ENCODE data around the gene PTGES. TPM values are rescaled to one million over a fixed set of nuclear protein-coding genes. Genes with fewer than 3 reads are reported as not detected.
A peak's percentile ranks its signal among the peaks of the same experiment; 100 is the strongest.
"Not testable (repeated sequence)": the region's sequence is repeated elsewhere in the genome, so short reads cannot be mapped to it uniquely, and the experiment has no call there.

The PTGES gene, protein sequence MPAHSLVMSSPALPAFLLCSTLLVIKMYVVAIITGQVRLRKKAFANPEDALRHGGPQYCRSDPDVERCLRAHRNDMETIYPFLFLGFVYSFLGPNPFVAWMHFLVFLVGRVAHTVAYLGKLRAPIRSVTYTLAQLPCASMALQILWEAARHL
- 2.1 TPM for total RNA-seq
- long read RNA-seq, partial matches to known transcripts, result 0 of 3 reads
- long read RNA-seq, other reads (novel, unspliced or antisense), result 0 of 3 reads

- Histone ChIP-seq H3K4me3 (peak within 1 kb of the TSS; percentile 39), H3K27ac (peak within 1 kb of the TSS; percentile 17), H3K27me3 (no peaks in the 10 kb centered on the region), H3K9me3 (no peaks in the 10 kb centered on the region), H3K36me3 (no peaks in the 10 kb centered on the region), H3K4me1 (peaks cover 20% of the 10 kb centered on the region)
- TF ChIP-seq, protein P1, sequence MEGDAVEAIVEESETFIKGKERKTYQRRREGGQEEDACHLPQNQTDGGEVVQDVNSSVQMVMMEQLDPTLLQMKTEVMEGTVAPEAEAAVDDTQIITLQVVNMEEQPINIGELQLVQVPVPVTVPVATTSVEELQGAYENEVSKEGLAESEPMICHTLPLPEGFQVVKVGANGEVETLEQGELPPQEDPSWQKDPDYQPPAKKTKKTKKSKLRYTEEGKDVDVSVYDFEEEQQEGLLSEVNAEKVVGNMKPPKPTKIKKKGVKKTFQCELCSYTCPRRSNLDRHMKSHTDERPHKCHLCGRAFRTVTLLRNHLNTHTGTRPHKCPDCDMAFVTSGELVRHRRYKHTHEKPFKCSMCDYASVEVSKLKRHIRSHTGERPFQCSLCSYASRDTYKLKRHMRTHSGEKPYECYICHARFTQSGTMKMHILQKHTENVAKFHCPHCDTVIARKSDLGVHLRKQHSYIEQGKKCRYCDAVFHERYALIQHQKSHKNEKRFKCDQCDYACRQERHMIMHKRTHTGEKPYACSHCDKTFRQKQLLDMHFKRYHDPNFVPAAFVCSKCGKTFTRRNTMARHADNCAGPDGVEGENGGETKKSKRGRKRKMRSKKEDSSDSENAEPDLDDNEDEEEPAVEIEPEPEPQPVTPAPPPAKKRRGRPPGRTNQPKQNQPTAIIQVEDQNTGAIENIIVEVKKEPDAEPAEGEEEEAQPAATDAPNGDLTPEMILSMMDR (IDR thresholded peaks at IDR 0.05), result no peak
- intact Hi-C loops (cut with DNase I), result no loop called here
- ATAC-seq (peak; percentile 87), DNase-seq (peak; percentile 83)
Measured at GRCh38 chr9:129752900-129753729, at the start of gene PTGES. Gene PTGES (minus strand): TSS chr9:129753042. CDS start chr9:129753012, 30 bp downstream.

DNA sequence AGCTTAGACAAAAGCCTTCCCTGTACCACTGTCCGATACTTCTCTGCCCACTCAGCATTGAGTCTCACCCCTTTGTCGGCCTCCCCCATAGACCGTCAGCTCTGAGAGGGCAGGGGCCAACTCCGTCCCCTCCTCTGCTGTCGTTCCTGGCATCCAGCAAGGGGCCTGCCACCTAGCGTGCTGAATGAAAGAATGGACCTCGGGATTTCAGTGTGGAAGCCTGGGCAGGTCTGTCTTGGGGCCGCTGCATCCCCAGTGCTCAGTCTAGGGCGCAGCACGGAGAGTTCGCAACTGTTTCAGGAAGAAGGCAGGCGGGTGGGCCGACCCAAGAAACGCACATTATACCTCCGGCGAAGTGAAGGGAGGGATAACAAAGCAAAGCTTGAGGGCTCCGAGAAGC is 48.7 kb upstream of the PTGES start:
- TF ChIP-seq, protein P1 (IDR thresholded peaks at IDR 0.05), result no peak
- Histone ChIP-seq H3K36me3 (no peaks in the 10 kb centered on the region), H3K4me3 (no peak overlapping the region), H3K27ac (no peak overlapping the region), H3K27me3 (no peaks in the 10 kb centered on the region), H3K4me1 (peaks cover 11% of the 10 kb centered on the region), H3K9me3 (no peaks in the 10 kb centered on the region)
- DNase-seq (no peak), ATAC-seq (no peak)
- intact Hi-C loops (cut with DNase I), result no loop called here

DNA sequence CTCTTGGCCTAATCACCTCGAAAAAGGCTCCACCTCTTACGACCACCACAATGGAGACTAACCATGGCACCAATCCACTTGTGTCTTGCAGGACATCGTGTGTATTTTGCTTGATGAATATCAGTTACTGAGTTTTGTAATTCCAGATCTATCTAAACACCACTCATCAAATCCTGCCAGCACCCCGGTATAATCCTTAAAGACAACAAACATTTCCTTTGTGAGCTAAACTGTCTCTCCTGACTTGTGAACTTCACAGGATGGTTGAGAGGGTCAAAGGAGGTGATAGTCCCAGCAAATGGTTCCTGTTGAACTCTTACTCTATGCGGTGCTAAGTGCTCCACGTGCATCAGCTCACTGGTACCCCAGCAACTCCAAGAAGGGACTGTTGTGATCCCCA is 46.1 kb upstream of the PTGES start:
- Histone ChIP-seq H3K36me3 (no peaks in the 10 kb centered on the region), H3K27ac (no peak overlapping the region), H3K9me3 (no peaks in the 10 kb centered on the region), H3K27me3 (no peaks in the 10 kb centered on the region), H3K4me1 (peaks cover 3% of the 10 kb centered on the region), H3K4me3 (no peak overlapping the region)
- ATAC-seq (no peak), DNase-seq (no peak)
- TF ChIP-seq, protein P1 (IDR thresholded peaks at IDR 0.05), result no peak
- intact Hi-C loops (cut with DNase I), result no loop called here

DNA sequence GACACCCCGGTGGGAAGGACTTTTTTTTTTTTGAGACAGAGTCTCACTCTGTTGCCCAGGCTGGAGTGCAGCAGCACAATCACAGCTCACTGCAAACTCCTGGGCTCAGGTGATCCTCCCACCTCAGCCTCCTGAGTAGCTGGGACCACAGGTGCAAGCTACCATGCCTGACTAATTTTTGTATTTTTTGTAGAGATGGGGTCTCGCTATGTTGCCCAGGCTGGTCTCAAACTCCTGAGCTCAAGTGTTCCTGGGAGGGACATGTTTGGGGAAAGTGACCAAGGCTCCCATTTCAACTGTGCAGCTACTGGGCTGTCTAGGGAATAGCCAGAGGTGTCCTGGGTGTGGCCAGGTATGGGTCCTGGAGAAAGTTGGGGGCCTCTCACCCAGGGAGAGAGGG is 43.2 kb upstream of the PTGES start:
- H3K4me1 ChIP-seq; H3K9me3 ChIP-seq; intact Hi-C loops (cut with DNase I); H3K27me3 ChIP-seq; H3K36me3 ChIP-seq; DNase-seq; ATAC-seq; H3K4me3 ChIP-seq; H3K27ac ChIP-seq: not testable (repeated sequence)

DNA sequence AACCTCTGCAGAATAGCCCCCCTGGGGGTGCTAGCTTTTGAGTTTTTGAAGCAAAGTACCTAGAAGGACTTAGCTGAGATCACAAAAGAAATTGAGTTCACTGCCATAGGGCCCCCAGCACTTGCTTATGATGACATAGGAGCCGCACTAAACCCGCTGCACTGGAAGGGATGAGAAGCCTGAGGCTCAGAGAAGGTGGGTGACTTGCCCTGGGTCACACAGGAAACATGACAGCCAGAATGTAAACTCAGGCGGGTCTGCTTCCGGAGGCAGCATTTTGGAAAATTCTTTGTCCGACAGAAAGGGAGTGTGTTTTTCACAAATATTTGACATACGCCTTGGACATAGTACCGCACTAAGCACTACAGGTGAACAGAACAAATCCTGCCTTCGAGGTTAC is 41.7 kb upstream of the PTGES start:
- intact Hi-C loops (cut with DNase I), result no loop called here
- DNase-seq, result no peak
- no peak overlapping the region for H3K27ac ChIP-seq
- no peaks in the 10 kb centered on the region for H3K36me3 ChIP-seq
- H3K9me3 ChIP-seq, result no peaks in the 10 kb centered on the region
- H3K4me1 ChIP-seq, result no peaks in the 10 kb centered on the region
- H3K27me3 ChIP-seq, result no peaks in the 10 kb centered on the region
- TF ChIP-seq, protein P1 (IDR thresholded peaks at IDR 0.05), result no peak
- no peak for ATAC-seq
- no peak overlapping the region for H3K4me3 ChIP-seq

GRCh38 chr9:129786481-129786880 is 33.6 kb upstream of the PTGES start:
- no peak for DNase-seq
- Histone ChIP-seq H3K36me3 (no peaks in the 10 kb centered on the region), H3K9me3 (no peaks in the 10 kb centered on the region), H3K27me3 (no peaks in the 10 kb centered on the region), H3K4me3 (no peak overlapping the region), H3K27ac (no peak overlapping the region), H3K4me1 (no peaks in the 10 kb centered on the region)
- intact Hi-C loops (cut with DNase I), result loop anchor here (5.0 kb wide), 1 partner anchor 49 kb away; no protein-coding TSS in a partner anchor
- TF ChIP-seq, protein P1 (IDR thresholded peaks at IDR 0.05), result no peak
- ATAC-seq, result no peak
